Endodermal cell (in vitro differentiated cells): Measurements from ENCODE around the gene TMEM258. TPM values are rescaled to one million over a fixed set of nuclear protein-coding genes. Genes with fewer than 3 reads are reported as not detected.

Experiments
- DNase-seq: peaks from one replicate; pipeline ENCODE4 v3.0.0-alpha.2; 2017
- H3K27ac ChIP-seq: 2 replicates; pipeline ENCODE4 v1.5.1; 2013; ENCODE audit warnings: mild to moderate bottlenecking, low read depth, low read length, moderate library complexity
- H3K27me3 ChIP-seq: 2 replicates; pipeline ENCODE4 v1.6.1; 2013; ENCODE audit warnings: mild to moderate bottlenecking, low read length, moderate library complexity; ENCODE audit not compliant: insufficient read depth, control insufficient read depth, poor library complexity, severe bottlenecking
- H3K36me3 ChIP-seq: 2 replicates; pipeline ENCODE4 v1.7.0; 2013; ENCODE audit warnings: mild to moderate bottlenecking, low read length, moderate library complexity; ENCODE audit not compliant: control insufficient read depth, insufficient read depth
- H3K4me1 ChIP-seq: one replicate; pipeline ENCODE4 v1.7.0; 2013; ENCODE audit warnings: low read length; ENCODE audit not compliant: control insufficient read depth, insufficient read depth
- H3K4me3 ChIP-seq: 2 replicates; pipeline ENCODE4 v1.5.1; 2013; ENCODE audit warnings: mild to moderate bottlenecking, low read length, moderate library complexity
- H3K9ac ChIP-seq: 2 replicates; pipeline ENCODE4 v1.6.1; 2013; ENCODE audit warnings: mild to moderate bottlenecking, low read length, moderate library complexity; ENCODE audit not compliant: poor library complexity, severe bottlenecking; ENCODE audit errors: extremely low read depth
- H3K9me3 ChIP-seq: 2 replicates; pipeline ENCODE4 v1.6.1; 2013; ENCODE audit warnings: mild to moderate bottlenecking, low read length, moderate library complexity; ENCODE audit not compliant: control insufficient read depth
- H3K27ac Mint-ChIP-seq: 2 replicates; pipeline ENCODE4 v1.8.0; 2020; ENCODE audit warnings: mixed read lengths
- H3K27me3 Mint-ChIP-seq: 2 replicates; pipeline ENCODE4 v1.8.0; 2021; ENCODE audit warnings: mild to moderate bottlenecking, mixed read lengths; ENCODE audit not compliant: insufficient read depth
- H3K36me3 Mint-ChIP-seq: 2 replicates; pipeline ENCODE4 v1.8.0; 2020; ENCODE audit warnings: low read depth, mixed read lengths
- H3K4me1 Mint-ChIP-seq: 2 replicates; pipeline ENCODE4 v1.8.0; 2020; ENCODE audit warnings: mixed read lengths
- H3K4me3 Mint-ChIP-seq: 2 replicates; pipeline ENCODE4 v1.8.0; 2020; ENCODE audit warnings: mild to moderate bottlenecking, moderate library complexity, mixed read lengths
- H3K9me3 Mint-ChIP-seq: 2 replicates; pipeline ENCODE4 v1.8.0; 2020; ENCODE audit warnings: mild to moderate bottlenecking, mixed read lengths
- CTCF ChIP-seq: fragments of 200-600 bp; sonication (generic); conservative IDR thresholded peaks from 2 replicates; pipeline ENCODE4 v1.5.0; 2021; ENCODE audit warnings: antibody characterized with exemption, mild to moderate bottlenecking
- WGBS, 2 experiments: methylation state at CpG; one replicate each; pipeline versions ENCODE4 v1.1.5 to v1.1.7; 2013; ENCODE audit warnings: missing lambda C conversion rate in 2 of 2, mixed read lengths in 1 of 2; ENCODE audit not compliant: insufficient coverage in 1 of 2, insufficient read length in 1 of 2; 5-methylcytosine and 5-hydroxymethylcytosine counted together
- total RNA-seq, 2 donors: library from RNA; stranded (reverse); fragmentation: NEBNext Ultra II Directional in 1 of 2; extraction: Animal tissue kit (Norgen Biotek cat#: 25700) in 1 of 2; gene quantifications; 2 replicates in 1 of 2; 3 replicates in 1 of 2; pipeline ENCODE4 v1.2.1, GENCODE V29; 2021

The TMEM258 gene
- total RNA-seq, 2 donors from 2014 or later: 174 to 180 TPM

DNA sequence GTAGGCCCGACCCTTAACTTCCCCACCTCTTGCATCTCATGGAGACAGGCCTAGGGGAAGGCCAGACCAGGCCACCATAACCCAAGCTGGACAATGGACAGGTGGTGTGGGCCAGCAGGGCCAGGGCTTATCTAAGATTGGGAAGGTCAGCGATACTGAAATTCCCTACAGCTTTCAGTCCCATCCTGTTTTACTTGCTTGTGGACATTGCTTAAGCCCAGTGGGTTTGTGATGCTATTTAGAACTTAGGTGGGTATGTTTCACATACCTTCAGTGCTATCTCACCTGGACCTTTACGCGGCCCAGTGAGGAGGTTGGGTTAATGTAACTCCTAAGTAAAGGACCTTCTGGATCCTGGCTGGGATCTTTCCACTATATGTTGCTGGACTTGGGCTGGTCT is 37.4 kb upstream of the TMEM258 start:
- peaks cover 53% of the 10 kb centered on the region for H3K4me1 Mint-ChIP-seq

DNA sequence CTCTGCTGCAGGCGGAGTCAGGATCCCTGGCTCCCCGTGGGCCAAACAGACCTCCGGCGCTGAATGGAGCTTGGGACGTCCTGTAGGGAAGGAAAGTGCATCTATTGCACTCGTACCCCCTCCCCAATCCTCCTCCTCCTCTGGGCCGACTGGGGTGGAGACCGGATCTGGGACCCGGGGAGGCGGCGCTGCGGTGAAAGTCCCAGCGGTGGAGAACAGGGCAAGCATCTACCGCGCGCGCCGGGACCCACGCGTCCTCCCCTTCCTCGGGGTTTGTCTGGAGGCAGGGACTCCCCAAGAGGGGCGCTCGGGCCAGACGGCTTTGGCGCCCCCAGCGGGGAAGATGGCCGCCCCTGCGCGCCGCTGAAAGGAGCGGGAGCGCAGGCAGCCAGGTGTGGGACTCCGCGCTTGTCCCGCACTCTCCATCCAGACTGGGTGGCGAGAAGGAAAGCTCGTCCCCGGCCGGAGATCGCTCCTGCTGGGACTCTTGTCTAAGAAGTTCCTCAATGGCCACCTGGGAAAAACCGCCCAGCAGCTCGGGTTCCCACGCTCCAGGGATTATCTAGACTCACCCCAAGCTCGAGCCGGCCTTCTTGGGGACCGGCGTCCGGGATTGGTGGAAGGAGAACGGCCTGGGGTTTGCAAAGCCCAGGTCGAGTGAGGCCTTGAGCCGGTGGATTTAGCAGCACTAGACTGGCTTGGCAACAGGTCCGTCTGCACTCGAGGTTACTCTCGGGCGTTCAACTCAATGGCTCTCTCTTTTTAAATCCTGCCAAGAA is 36.4 kb upstream of the TMEM258 start:
- Mint-ChIP-seq H3K9me3 (no peaks in the 10 kb centered on the region), H3K36me3 (peaks cover 17% of the 10 kb centered on the region), H3K27ac (peak overlapping the region; percentile 95), H3K4me3 (peak overlapping the region; percentile 91), H3K27me3 (no peaks in the 10 kb centered on the region), H3K4me1 (peaks cover 46% of the 10 kb centered on the region)
- Histone ChIP-seq H3K4me1 (peaks cover 8% of the 10 kb centered on the region), H3K9ac (peak overlapping the region; percentile 86), H3K9me3 (no peaks in the 10 kb centered on the region), H3K4me3 (peak overlapping the region; percentile 98), H3K27me3 (no peaks in the 10 kb centered on the region), H3K36me3 (peaks cover 16% of the 10 kb centered on the region), H3K27ac (peak overlapping the region; percentile 94)
- WGBS, 2 experiments: 1% methylated on average over 22 to 55 of the region's 55 CpGs
- peak; percentile 82 for DNase-seq
- peak; percentile 73 for TF ChIP-seq CTCF

More for the DNA sequence above, 37.4 kb upstream of the TMEM258 start:
- no peaks in the 10 kb centered on the region for H3K9me3 Mint-ChIP-seq
- peaks cover 8% of the 10 kb centered on the region for H3K4me1 ChIP-seq
- H3K27me3 ChIP-seq: no peaks in the 10 kb centered on the region
- H3K4me3 Mint-ChIP-seq: peak overlapping the region; percentile 91
- H3K9me3 ChIP-seq: no peaks in the 10 kb centered on the region
- peaks cover 20% of the 10 kb centered on the region for H3K36me3 ChIP-seq
- H3K36me3 Mint-ChIP-seq: peaks cover 20% of the 10 kb centered on the region
- peak overlapping the region; percentile 86 for H3K9ac ChIP-seq
- TF ChIP-seq CTCF: no peak
- no peak for DNase-seq
- H3K27ac ChIP-seq: no peak overlapping the region
- peak overlapping the region; percentile 98 for H3K4me3 ChIP-seq
- H3K27me3 Mint-ChIP-seq: no peaks in the 10 kb centered on the region
- no peak overlapping the region for H3K27ac Mint-ChIP-seq
- WGBS, 2 experiments: 64 to 72% methylated on average over 3 to 4 of the region's 4 CpGs

- H3K4me3 Mint-ChIP-seq: peak overlapping the region; percentile 91
- Histone ChIP-seq H3K27me3 (no peaks in the 10 kb centered on the region), H3K4me3 (peak overlapping the region; percentile 98), H3K36me3 (peaks cover 19% of the 10 kb centered on the region), H3K4me1 (peaks cover 8% of the 10 kb centered on the region), H3K9me3 (no peaks in the 10 kb centered on the region), H3K9ac (peak overlapping the region; percentile 86), H3K27ac (peak overlapping the region; percentile 94)
- H3K27ac Mint-ChIP-seq: peak overlapping the region; percentile 95
- H3K27me3 Mint-ChIP-seq: no peaks in the 10 kb centered on the region
- H3K9me3 Mint-ChIP-seq: no peaks in the 10 kb centered on the region
- TF ChIP-seq CTCF: no peak
- DNase-seq: no peak
- WGBS, 2 experiments: 0 to 2% methylated on average over 10 to 16 of the region's 16 CpGs
- peaks cover 13% of the 10 kb centered on the region for H3K36me3 Mint-ChIP-seq
- peaks cover 41% of the 10 kb centered on the region for H3K4me1 Mint-ChIP-seq
These were observed 35.9 kb upstream of the TMEM258 start for GRCh38 chr11:61828379-61828628.
